SKM-1 (cell line): ENCODE data around the gene CSNK1D.
A peak's percentile ranks its signal among the peaks of the same experiment; 100 is the strongest.

ENCODE experiments used
- DNase-seq: peaks from one replicate; lab custom pipeline; 2025; ENCODE audit not compliant: unreplicated experiment; lab: John Stamatoyannopoulos, UW

CSNK1D gene

GRCh38 chr17:82230609-82231311, 42.7 kb downstream of the CSNK1D start:
- DNase-seq, result peak; percentile 71

GRCh38 chr17:82229698-82230608, 43.5 kb downstream of the CSNK1D start:
- no peak for DNase-seq

GRCh38 chr17:82228842-82229697, 44.4 kb downstream of the CSNK1D start, which contains the start of gene SLC16A3:
SLC16A3 (plus strand) TSS chr17:82229042; CDS start chr17:82236009, 6,967 bp downstream.
- DNase-seq, result no peak

GRCh38 chr17:82228278-82228841, 45.1 kb downstream of the CSNK1D start:
- DNase-seq, result no peak

- no peak for DNase-seq
Observed at GRCh38 chr17:82227629-82228277, 45.7 kb downstream of the CSNK1D start.

GRCh38 chr17:82226809-82227628, 46.5 kb downstream of the CSNK1D start:
- no peak for DNase-seq

- DNase-seq, result no peak
Observed at GRCh38 chr17:82226146-82226808, 47.2 kb downstream of the CSNK1D start.

GRCh38 chr17:82225368-82226029, 48.0 kb downstream of the CSNK1D start:
- DNase-seq, result no peak

- no peak for DNase-seq
Observed at GRCh38 chr17:82224666-82225065, 48.8 kb downstream of the CSNK1D start.

- DNase-seq, result no peak
Observed at GRCh38 chr17:82223517-82223916, 50.0 kb downstream of the CSNK1D start.

GRCh38 chr17:82222816-82223215, 50.7 kb downstream of the CSNK1D start:
- DNase-seq, result no peak

GRCh38 chr17:82221341-82221902, 52.1 kb downstream of the CSNK1D start:
- DNase-seq, result no peak

- DNase-seq, result no peak
Observed at GRCh38 chr17:82219753-82220709, 53.5 kb downstream of the CSNK1D start.

GRCh38 chr17:82219083-82219482, 54.4 kb downstream of the CSNK1D start:
- no peak for DNase-seq

GRCh38 chr17:82218349-82219075, 55.0 kb downstream of the CSNK1D start:
- no peak for DNase-seq

GRCh38 chr17:82217530-82218204, 55.8 kb downstream of the CSNK1D start:
- DNase-seq, result peak; percentile 81
